HepG2 (cell line): ENCODE data around the gene SSPN. TPM values are rescaled to one million over a fixed set of nuclear protein-coding genes. Genes with fewer than 3 reads are reported as not detected.

Experiments used
- ATAC-seq: fragments of 200-7000 bp; cut with Tn5 transposase; 3 replicates; pipeline ENCODE4 v1.9.1; 2020; ENCODE audit warnings: mild to moderate bottlenecking, moderate library complexity
- BruUV-seq: library from RNA; stranded (reverse); fragments of 400-500 nt; replicated peaks from 2 replicates; lab custom pipeline; 2021; lab: Mats Ljungman, UMichigan
- CTCF ChIA-PET: fragments of 300-600 bp; formaldehyde crosslinking; extraction: SDS; loops from one replicate; lab custom pipeline; 2021; ENCODE audit warnings: low total read pairs, inconsistent platforms, low intra/inter-chr PET ratio; lab: Yijun Ruan, JAX
- POLR2A ChIA-PET: fragments of 350-600 bp; sonication (Branson Sonifier 250); formaldehyde crosslinking; loops from one replicate; lab custom pipeline; 2020; ENCODE audit warnings: antibody characterized with exemption, inconsistent platforms; lab: Yijun Ruan, JAX
- DNase-seq: peaks from one replicate; pipeline ENCODE4 v3.0.0-alpha.2; 2015; ENCODE audit warnings: low spot score
- FAIRE-seq: peaks from 3 replicates; lab custom pipeline; 2011; peaks lifted over from hg19 to GRCh38; lab: Jason Lieb, UNC
- H2AFZ ChIP-seq: one replicate; pipeline ENCODE4 v1.6.1; 2011; ENCODE audit warnings: low read length, inconsistent platforms
- H3K27ac ChIP-seq: fragments of 300-600 bp; 3 replicates; pipeline ENCODE4 v1.8.0; 2011; ENCODE audit warnings: mixed run types, mild to moderate bottlenecking, mixed read lengths, low read length, inconsistent platforms; ENCODE audit not compliant: insufficient read depth; ENCODE audit errors: extremely low read length
- H3K27me3 ChIP-seq, 2 experiments: fragments of 200-600 bp in 1 of 2; 2 replicates in 1 of 2; 3 replicates in 1 of 2; pipeline versions ENCODE4 v1.6.0 to v1.8.0; 2011; ENCODE audit warnings: low read length in 2 of 2, mild to moderate bottlenecking in 2 of 2, moderate library complexity in 2 of 2, inconsistent platforms in 1 of 2; ENCODE audit not compliant: insufficient read depth in 2 of 2, control insufficient read depth in 1 of 2
- H3K36me3 ChIP-seq, 2 experiments: fragments of 200-600 bp in 1 of 2; replicated peaks in 1 of 2; 2 replicates in 1 of 2; 3 replicates in 1 of 2; pipeline versions ENCODE4 v1.5.1 to v1.8.0; 2011; ENCODE audit warnings: low read length in 2 of 2, inconsistent platforms in 1 of 2; ENCODE audit not compliant: insufficient read depth in 2 of 2, control insufficient read depth in 1 of 2
- H3K4me1 ChIP-seq: 2 replicates; pipeline ENCODE4 v1.5.1; 2012; ENCODE audit warnings: low read length, inconsistent platforms; ENCODE audit not compliant: insufficient read depth
- H3K4me2 ChIP-seq: 2 replicates; pipeline ENCODE4 v1.6.0; 2011; ENCODE audit warnings: low read depth, low read length, inconsistent platforms
- H3K4me3 ChIP-seq, 3 experiments: fragments of 200-600 bp in 1 of 3; sonication (generic), shearing (Covaris generic) in 1 of 3; replicated peaks in 1 of 3; 2 replicates each; pipeline ENCODE4 v1.5.1; 2011 to 2016; ENCODE audit warnings: low read length in 3 of 3, inconsistent platforms in 2 of 3, low read depth in 2 of 3, mild to moderate bottlenecking in 2 of 3, control low read depth in 1 of 3, mixed read lengths in 1 of 3; ENCODE audit not compliant: insufficient read depth in 1 of 3
- H3K79me2 ChIP-seq: one replicate; pipeline ENCODE4 v1.6.1; 2011; ENCODE audit warnings: low read length, inconsistent platforms; ENCODE audit not compliant: insufficient read depth
- H3K9ac ChIP-seq: 2 replicates; pipeline ENCODE4 v1.6.0; 2011; ENCODE audit warnings: mild to moderate bottlenecking, low read depth, low read length, inconsistent platforms; ENCODE audit not compliant: insufficient read depth
- H3K9me3 ChIP-seq: 2 replicates; pipeline ENCODE4 v1.5.1; 2012; ENCODE audit warnings: mild to moderate bottlenecking, low read length
- H4K20me1 ChIP-seq: 2 replicates; pipeline ENCODE4 v1.6.0; 2011; ENCODE audit warnings: inconsistent platforms, mild to moderate bottlenecking, low read length, moderate library complexity; ENCODE audit not compliant: insufficient read depth
- FOXA1 ChIP-seq, 2 experiments: fragments of 450-650 bp in 1 of 2; sonication (generic) in 1 of 2; formaldehyde crosslinking in 1 of 2; IDR thresholded peaks; 2 replicates each; pipeline versions ENCODE4 v1.4.0 to v1.6.1; 2016 to 2020; ENCODE audit warnings: missing genetic modification reagents in 1 of 2
- HHEX ChIP-seq: IDR thresholded peaks from 2 replicates; pipeline ENCODE4 v1.6.1; 2016; ENCODE audit warnings: control low read depth
- MXD4 ChIP-seq: IDR thresholded peaks from 2 replicates; pipeline ENCODE4 v1.6.1; 2016; ENCODE audit warnings: mild to moderate bottlenecking, missing biosample characterization, missing genetic modification reagents
- PHF5A ChIP-seq: IDR thresholded peaks from one replicate; pipeline ENCODE4 v1.6.1; 2018; ENCODE audit warnings: low read depth, missing genetic modification reagents; ENCODE audit not compliant: unreplicated experiment
- SIX1 ChIP-seq: sonication (generic); formaldehyde crosslinking; IDR thresholded peaks from 2 replicates; pipeline ENCODE4 v1.4.0; 2020; ENCODE audit warnings: missing genetic modification reagents, borderline replicate concordance
- SP1 ChIP-seq, 2 experiments: fragments of 450-650 bp in 1 of 2; sonication (generic) in 1 of 2; formaldehyde crosslinking in 1 of 2; IDR thresholded peaks; 2 replicates each; pipeline versions ENCODE4 v1.4.0 to v1.6.1; 2016 to 2020; ENCODE audit warnings: missing genetic modification reagents in 1 of 2
- ZNF550 ChIP-seq: sonication (generic); formaldehyde crosslinking; IDR thresholded peaks from 2 replicates; pipeline ENCODE4 v1.4.0; 2020; ENCODE audit warnings: mild to moderate bottlenecking, missing genetic modification reagents, borderline replicate concordance
- ZNF589 ChIP-seq: sonication (generic); formaldehyde crosslinking; conservative IDR thresholded peaks from 2 replicates; pipeline ENCODE4 v1.8.0; 2022; ENCODE audit warnings: mild to moderate bottlenecking, moderate library complexity, missing genetic modification reagents
- WGBS: methylation state at CpG from one replicate; pipeline ENCODE4 v1.1.6; 2017; ENCODE audit warnings: low lambda C conversion rate; 5-methylcytosine and 5-hydroxymethylcytosine counted together
- in situ Hi-C: cut with HindIII; loops from 2 replicates; pipeline ENCODE4 v1.10.0; 2017; ENCODE audit warnings: low pct_unique_long_range_greater_than_20kb; ENCODE audit not compliant: extremely low pct_ligation_motif_present
- intact Hi-C: fragments of 100-400 bp; cut with micrococcal nuclease; formaldehyde crosslinking; loops from one replicate; pipeline ENCODE4 v1.10.0; 2022; ENCODE audit not compliant: unreplicated experiment
- polyA plus RNA-seq, 8 experiments: library from polyadenylated mRNA; depleted of rRNA in 3 of 8; stranded (reverse) in 7 of 8; unstranded in 1 of 8; fragments of >200 nt; fragmentation: Illumina TruSeq in 4 of 8; extraction: Trizol in 4 of 8; gene quantifications; 2 replicates each; pipeline versions ENCODE4 v1.2.1 to v1.2.3, GENCODE V29; 2011 to 2016; ENCODE audit warnings: low read depth in 4 of 8, missing spikeins in 1 of 8, mixed read lengths in 1 of 8; ENCODE audit not compliant: insufficient read depth in 1 of 8
- total RNA-seq, 5 experiments: library from RNA; depleted of rRNA; stranded (reverse); fragments of >200 nt; fragmentation: Illumina TruSeq; extraction: Trizol; gene quantifications; 2 replicates each; pipeline ENCODE4 v1.2.3, GENCODE V29; 2016; ENCODE audit warnings: low read depth in 1 of 5
- TF ChIP-seq, protein P1 (sequence below): sonication (generic); formaldehyde crosslinking; IDR thresholded peaks from 2 replicates; pipeline ENCODE4 v1.4.0; 2020; ENCODE audit warnings: mild to moderate bottlenecking, missing genetic modification reagents
- TF ChIP-seq, protein P2 (sequence below): sonication (generic); formaldehyde crosslinking; IDR thresholded peaks from 2 replicates; pipeline ENCODE4 v1.4.0; 2020; ENCODE audit warnings: missing genetic modification reagents

Gene SSPN
- total and polyA plus RNA-seq, 2 of the 13 experiments (the other 11 are each of a cell fraction or from before 2014, with no cell fraction given): not detected

DNA sequence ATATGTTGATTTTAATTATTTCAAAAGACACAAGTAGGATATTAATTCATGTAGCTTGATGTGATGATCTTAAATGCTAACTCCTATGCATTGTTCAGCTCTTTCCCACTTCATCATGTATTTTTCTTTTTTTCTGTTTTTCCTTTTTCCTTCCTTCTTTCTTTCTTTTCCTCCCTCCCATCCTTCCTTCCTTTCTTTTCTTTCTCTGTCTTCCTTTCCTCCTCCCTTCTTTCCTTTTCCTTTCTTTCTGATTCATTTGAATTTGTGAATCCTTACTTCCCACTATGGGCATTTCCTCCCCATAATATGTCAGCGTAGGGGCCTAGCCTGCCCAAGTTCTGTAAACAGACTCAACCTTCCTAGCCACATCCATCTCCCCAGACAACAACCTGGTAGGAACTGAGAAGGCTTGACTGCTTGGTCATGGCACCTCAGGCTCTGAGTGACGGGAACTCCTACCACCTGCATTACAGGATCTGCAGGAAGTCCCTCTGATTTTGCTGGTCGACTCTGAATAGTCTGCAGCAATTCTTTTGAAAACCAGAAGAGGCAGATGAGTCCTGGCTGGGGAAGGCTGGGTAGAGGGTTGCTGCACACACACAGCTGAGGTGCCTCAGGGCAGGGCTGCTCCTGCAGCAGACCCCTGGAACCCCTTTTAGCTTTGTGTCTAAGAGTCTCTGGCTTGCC lies 37.2 kb upstream of the SSPN start:
- POLR2A ChIA-PET: no interaction called here
- in situ Hi-C loops: no loop called here
- no TSS peak for BruUV-seq
- peak; percentile 69 for ATAC-seq
- no peak for DNase-seq
- peaks cover 9% of the 10 kb centered on the region for H3K4me1 ChIP-seq
- no peak overlapping the region for H3K4me2 ChIP-seq
- H4K20me1 ChIP-seq: no peaks in the 10 kb centered on the region
- no peak overlapping the region for H3K4me3 ChIP-seq
- TF ChIP-seq, protein P1, sequence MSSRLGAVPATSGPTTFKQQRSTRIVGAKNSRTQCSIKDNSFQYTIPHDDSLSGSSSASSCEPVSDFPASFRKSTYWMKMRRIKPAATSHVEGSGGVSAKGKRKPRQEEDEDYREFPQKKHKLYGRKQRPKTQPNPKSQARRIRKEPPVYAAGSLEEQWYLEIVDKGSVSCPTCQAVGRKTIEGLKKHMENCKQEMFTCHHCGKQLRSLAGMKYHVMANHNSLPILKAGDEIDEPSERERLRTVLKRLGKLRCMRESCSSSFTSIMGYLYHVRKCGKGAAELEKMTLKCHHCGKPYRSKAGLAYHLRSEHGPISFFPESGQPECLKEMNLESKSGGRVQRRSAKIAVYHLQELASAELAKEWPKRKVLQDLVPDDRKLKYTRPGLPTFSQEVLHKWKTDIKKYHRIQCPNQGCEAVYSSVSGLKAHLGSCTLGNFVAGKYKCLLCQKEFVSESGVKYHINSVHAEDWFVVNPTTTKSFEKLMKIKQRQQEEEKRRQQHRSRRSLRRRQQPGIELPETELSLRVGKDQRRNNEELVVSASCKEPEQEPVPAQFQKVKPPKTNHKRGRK: 0 out of 2 replicates have a peak, but pooled peaks have one; percentile 43
- TF ChIP-seq HHEX (CRISPR knock-in tag): no peak
- TF ChIP-seq, all 625 proteins: peak for 1
- CTCF ChIA-PET: no interaction called here
- intact Hi-C loops: no loop called here
- FAIRE-seq: no peak
- H3K27me3 ChIP-seq: no peaks in the 10 kb centered on the region; a peak in 1 of 5 replicates
- H3K9ac ChIP-seq: no peak overlapping the region
- H3K36me3 ChIP-seq: no peaks in the 10 kb centered on the region
- H3K79me2 ChIP-seq: no peaks in the 10 kb centered on the region
- WGBS: 39% methylated on average over 3 of the region's 3 CpGs
- no peak overlapping the region for H3K27ac ChIP-seq
- H3K9me3 ChIP-seq: no peaks in the 10 kb centered on the region
- no peak overlapping the region for H2AFZ ChIP-seq

DNA sequence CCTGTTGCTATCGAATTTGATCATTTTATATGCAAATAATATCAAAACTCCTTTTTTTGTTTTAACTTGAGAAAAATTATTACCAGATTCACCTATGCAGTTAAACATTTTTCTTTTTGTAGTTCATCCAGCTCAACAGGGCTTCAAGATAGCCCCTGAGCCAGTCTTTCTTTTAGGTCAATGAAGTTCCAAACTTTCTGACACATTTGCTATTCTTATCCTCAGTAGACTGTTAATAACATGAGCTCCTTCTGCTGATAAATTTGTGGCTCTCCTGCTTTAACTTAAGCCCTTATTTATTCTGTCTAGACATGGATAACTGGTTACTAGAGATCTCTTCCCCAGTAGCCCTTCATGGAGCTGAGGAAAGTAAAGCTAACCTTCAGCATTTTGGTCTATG lies 33.2 kb upstream of the SSPN start:
- no peaks in the 10 kb centered on the region for H3K79me2 ChIP-seq
- no peak for FAIRE-seq
- H3K4me3 ChIP-seq: no peak overlapping the region
- WGBS: 0% methylated on average over 1 of the region's 1 CpG
- no peak overlapping the region for H3K4me2 ChIP-seq
- H3K27ac ChIP-seq: no peak overlapping the region
- no peak overlapping the region for H2AFZ ChIP-seq
- ATAC-seq: no peak
- H3K36me3 ChIP-seq: no peaks in the 10 kb centered on the region
- H3K9ac ChIP-seq: no peak overlapping the region
- no peaks in the 10 kb centered on the region; a peak in 1 of 5 replicates for H3K27me3 ChIP-seq
- CTCF ChIA-PET: no interaction called here
- in situ Hi-C loops (no loop called here), intact Hi-C loops (no loop called here)
- POLR2A ChIA-PET: no interaction called here
- H3K9me3 ChIP-seq: no peaks in the 10 kb centered on the region
- H4K20me1 ChIP-seq: no peaks in the 10 kb centered on the region
- no peaks in the 10 kb centered on the region for H3K4me1 ChIP-seq
- BruUV-seq: no TSS peak
- DNase-seq: no peak
- TF ChIP-seq SP1 (IDR thresholded peaks at IDR 0.05): no peak
- no peak for TF ChIP-seq SP1 (CRISPR knock-in tag; IDR thresholded peaks at IDR 0.05)
- TF ChIP-seq, protein P2, sequence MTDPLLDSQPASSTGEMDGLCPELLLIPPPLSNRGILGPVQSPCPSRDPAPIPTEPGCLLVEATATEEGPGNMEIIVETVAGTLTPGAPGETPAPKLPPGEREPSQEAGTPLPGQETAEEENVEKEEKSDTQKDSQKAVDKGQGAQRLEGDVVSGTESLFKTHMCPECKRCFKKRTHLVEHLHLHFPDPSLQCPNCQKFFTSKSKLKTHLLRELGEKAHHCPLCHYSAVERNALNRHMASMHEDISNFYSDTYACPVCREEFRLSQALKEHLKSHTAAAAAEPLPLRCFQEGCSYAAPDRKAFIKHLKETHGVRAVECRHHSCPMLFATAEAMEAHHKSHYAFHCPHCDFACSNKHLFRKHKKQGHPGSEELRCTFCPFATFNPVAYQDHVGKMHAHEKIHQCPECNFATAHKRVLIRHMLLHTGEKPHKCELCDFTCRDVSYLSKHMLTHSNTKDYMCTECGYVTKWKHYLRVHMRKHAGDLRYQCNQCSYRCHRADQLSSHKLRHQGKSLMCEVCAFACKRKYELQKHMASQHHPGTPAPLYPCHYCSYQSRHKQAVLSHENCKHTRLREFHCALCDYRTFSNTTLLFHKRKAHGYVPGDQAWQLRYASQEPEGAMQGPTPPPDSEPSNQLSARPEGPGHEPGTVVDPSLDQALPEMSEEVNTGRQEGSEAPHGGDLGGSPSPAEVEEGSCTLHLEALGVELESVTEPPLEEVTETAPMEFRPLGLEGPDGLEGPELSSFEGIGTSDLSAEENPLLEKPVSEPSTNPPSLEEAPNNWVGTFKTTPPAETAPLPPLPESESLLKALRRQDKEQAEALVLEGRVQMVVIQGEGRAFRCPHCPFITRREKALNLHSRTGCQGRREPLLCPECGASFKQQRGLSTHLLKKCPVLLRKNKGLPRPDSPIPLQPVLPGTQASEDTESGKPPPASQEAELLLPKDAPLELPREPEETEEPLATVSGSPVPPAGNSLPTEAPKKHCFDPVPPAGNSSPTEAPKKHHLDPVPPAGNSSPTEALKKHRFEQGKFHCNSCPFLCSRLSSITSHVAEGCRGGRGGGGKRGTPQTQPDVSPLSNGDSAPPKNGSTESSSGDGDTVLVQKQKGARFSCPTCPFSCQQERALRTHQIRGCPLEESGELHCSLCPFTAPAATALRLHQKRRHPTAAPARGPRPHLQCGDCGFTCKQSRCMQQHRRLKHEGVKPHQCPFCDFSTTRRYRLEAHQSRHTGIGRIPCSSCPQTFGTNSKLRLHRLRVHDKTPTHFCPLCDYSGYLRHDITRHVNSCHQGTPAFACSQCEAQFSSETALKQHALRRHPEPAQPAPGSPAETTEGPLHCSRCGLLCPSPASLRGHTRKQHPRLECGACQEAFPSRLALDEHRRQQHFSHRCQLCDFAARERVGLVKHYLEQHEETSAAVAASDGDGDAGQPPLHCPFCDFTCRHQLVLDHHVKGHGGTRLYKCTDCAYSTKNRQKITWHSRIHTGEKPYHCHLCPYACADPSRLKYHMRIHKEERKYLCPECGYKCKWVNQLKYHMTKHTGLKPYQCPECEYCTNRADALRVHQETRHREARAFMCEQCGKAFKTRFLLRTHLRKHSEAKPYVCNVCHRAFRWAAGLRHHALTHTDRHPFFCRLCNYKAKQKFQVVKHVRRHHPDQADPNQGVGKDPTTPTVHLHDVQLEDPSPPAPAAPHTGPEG: no peak
- no peak for TF ChIP-seq PHF5A (CRISPR knock-in tag)
- TF ChIP-seq FOXA1 (IDR thresholded peaks at IDR 0.05): no peak
- no peak for TF ChIP-seq FOXA1 (CRISPR knock-in tag; IDR thresholded peaks at IDR 0.05)
- TF ChIP-seq MXD4 (CRISPR knock-in tag): no peak
- no peak for TF ChIP-seq SIX1 (CRISPR knock-in tag)
- no peak for TF ChIP-seq ZNF589
- TF ChIP-seq ZNF550: no peak
